HG02970 (cell line): ENCODE measurements around the gene GRAPL.
"Not testable (repeated sequence)": the region's sequence is repeated elsewhere in the genome, so short reads cannot be mapped to it uniquely, and the experiment has no call there.

Experiments
- ATAC-seq: cut with Tn5 transposase; IDR thresholded peaks from one replicate; pipeline ENCODE4 v1.9.1; 2021; ENCODE audit warnings: mild to moderate bottlenecking, moderate library complexity, moderate number of reproducible peaks; ENCODE audit not compliant: unreplicated experiment, low FRiP score

Gene GRAPL

GRCh38 chr17:19187883-19188869, 60.8 kb downstream of the GRAPL start:
- peak; percentile 47 for ATAC-seq

GRCh38 chr17:19188870-19189708, 61.7 kb downstream of the GRAPL start:
- ATAC-seq = peak; percentile 72

GRCh38 chr17:19189781-19190405, 62.5 kb downstream of the GRAPL start:
- not testable (repeated sequence) for ATAC-seq

- peak; percentile 89 for ATAC-seq
Observed at GRCh38 chr17:19196382-19197204, 69.2 kb downstream of the GRAPL start.

- ATAC-seq = not testable (repeated sequence)
Observed at GRCh38 chr17:19202448-19202847, 75.1 kb downstream of the GRAPL start.

GRCh38 chr17:19203429-19203828, 76.0 kb downstream of the GRAPL start:
- ATAC-seq = not testable (repeated sequence)
